GM10266 (cell line): ENCODE measurements around the gene ZNF316.

ENCODE experiments used
- DNase-seq: peaks from one replicate; pipeline ENCODE4 v3.0.0; 2012; ENCODE audit errors: extremely low spot score
- CTCF ChIP-seq: IDR thresholded peaks from 2 replicates; pipeline ENCODE4 v1.5.1; 2012; ENCODE audit warnings: mild to moderate bottlenecking, low read depth; ENCODE audit not compliant: control insufficient read depth, insufficient read depth; ENCODE audit errors: missing control alignments

Gene ZNF316

GRCh38 chr7:6680146-6680545 lies 43.0 kb downstream of the ZNF316 start:
- no peak for TF ChIP-seq CTCF
- DNase-seq: no peak

GRCh38 chr7:6691103-6691502 lies 54.0 kb downstream of the ZNF316 start:
- TF ChIP-seq CTCF: no peak
- DNase-seq: no peak

GRCh38 chr7:6691609-6692106 lies 54.5 kb downstream of the ZNF316 start:
- no peak for DNase-seq
- TF ChIP-seq CTCF: no peak

GRCh38 chr7:6700793-6701192 lies 63.7 kb downstream of the ZNF316 start:
- no peak for DNase-seq
- TF ChIP-seq CTCF: no peak

- TF ChIP-seq CTCF: no peak
- no peak for DNase-seq
These were observed 64.7 kb downstream of the ZNF316 start for GRCh38 chr7:6701860-6702259.
